ENCODE results near the gene SKP1.
A peak's percentile ranks its signal among the peaks of the same experiment; 100 is the strongest.

Gene SKP1

GRCh38 chr5:134128648-134128995 lies 48.1 kb downstream of the SKP1 start:
- no peak for DNase-seq

GRCh38 chr5:134127988-134128647 lies 48.6 kb downstream of the SKP1 start:
- peak in 2 of 6 experiments; percentile 27 to 41 for DNase-seq

DNA sequence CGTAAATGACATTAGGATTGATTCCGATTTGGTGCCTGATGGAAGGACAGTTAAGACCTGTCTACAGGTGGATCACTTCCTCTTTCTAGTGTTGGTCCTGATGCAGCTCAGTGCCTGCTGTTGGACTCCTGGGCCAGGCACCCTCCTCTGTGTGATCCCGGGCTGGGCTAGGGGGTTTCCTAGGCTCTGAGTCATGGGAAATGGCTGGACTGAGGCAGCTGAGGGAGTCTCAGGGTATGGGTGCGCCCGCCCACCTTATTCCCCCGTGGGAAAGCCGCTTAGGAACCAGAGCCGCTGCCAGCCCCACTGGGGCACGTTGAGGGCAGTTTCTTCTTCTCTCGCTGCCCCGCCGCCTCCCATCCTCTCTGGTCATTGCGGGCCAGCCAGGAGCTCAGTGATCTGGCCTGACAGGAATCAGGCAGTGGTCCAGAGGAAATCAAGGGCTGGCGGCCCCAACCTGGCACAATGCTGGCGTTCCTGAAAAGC lies 49.3 kb downstream of the SKP1 start:
- peak in 3 of 6 experiments; percentile 54 to 65 (median 64) for DNase-seq

DNA sequence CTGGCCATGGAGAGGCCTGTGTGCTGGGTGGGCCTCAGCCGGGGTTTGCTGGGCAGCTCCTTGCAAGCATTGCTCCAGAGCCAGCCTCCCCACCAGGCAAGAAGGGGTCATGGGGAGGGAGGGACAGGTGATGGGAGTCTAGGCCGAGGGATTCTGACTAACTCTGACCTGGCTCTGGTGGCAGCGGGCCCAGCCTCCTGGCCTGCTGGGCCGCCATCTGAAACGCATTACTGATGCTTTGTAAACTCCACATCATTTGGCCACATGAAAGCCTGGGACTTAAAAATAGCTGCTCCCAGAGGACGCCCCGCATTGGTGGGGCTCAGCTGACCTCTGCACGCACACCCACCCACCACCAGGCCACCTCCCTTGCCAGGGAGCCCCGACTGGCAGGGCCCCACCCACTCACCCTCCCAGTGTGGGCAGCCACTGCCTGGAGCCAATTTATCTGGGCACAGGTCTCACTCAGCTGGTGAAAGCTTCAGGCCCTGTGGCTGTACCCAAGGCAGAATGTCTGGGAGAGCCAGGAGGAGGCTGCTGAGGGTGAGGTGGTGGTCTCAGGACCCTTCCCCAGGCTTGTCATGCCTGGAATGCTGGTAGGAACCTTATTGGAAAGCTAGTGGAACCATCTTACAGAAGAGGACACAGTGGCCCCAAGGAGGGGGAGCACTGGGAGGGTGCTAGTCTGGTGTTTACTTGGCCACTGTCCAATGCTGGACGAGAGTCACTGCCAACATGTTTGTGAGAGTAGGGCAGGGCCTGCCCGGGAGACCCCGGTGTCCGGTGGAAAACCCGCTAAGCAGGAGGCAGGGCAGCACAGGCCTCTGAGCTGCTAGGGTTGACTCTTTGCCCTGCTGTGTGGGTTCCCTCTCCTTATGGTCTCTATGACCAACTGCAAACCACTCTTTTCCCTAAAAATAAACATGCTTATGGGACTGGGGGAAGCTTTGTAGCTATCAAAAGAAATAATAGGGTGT lies 51.4 kb downstream of the SKP1 start:
- DNase-seq, result peak in 2 of 6 experiments; percentile 33 to 36

- DNase-seq, result peak; percentile 63 to 71 (median 66)
These were observed 52.3 kb downstream of the SKP1 start for GRCh38 chr5:134124289-134125038.

- no peak for DNase-seq
These were observed 53.4 kb downstream of the SKP1 start for GRCh38 chr5:134123360-134123759.

DNA sequence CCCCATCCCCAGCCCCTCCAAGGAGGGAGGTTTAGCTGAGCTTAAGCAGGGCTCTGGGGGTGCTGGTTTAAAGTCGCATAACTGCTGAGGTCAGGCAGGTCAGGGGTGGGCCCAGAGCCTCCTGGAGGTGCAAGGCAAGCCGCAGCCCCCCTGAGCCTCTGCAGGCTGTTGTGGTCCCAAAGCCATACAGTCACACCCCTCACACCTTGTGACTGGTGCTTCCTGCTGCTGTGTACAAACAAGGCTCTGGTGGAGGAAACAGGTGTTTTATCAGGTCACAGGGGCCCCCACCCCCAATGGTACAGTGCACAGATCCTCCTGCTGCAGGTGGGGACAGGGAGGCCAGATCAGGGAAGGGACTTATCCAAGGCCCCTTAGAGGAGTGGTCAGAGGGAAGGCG lies 54.2 kb downstream of the SKP1 start:
- DNase-seq, result peak; percentile 46 to 62 (median 56)

DNA sequence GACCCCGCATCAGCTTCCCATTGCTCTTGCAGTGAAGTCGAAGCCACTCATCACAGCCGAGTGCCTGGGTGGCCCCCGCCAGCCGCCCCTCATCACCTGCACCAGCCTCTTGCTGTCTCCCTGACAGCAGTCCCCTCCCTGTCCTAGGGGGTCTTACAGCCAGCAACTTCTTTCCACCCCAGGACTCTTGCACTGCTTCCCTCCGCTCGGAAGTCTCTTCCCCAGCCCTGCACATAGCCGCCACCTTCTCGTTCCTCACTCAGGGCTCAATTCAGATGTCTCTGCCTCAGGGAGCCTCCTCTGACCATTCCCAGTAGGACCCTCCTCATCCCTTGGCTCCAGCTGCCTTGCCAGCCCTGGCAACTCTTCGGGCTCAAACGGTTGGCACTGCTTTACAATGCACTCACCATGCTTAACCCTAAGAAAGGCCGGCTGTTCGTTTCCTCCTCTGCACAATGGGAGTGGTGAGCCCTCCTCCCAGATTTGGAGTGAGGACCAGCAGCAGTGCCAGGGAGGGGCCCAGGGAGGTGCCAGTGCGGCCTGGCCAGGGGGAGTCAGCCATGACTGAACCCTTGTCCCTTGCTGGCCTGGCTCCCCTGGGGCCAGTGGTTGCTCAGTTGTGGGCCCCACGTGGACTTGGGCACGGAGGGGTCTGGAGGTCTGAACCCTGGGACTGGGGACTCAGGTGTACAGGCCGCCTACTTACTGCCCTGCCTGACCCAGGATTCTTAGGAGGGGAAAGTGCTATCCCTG lies 56.2 kb downstream of the SKP1 start:
- peak in 1 of 6 experiments; percentile 33 for DNase-seq

DNA sequence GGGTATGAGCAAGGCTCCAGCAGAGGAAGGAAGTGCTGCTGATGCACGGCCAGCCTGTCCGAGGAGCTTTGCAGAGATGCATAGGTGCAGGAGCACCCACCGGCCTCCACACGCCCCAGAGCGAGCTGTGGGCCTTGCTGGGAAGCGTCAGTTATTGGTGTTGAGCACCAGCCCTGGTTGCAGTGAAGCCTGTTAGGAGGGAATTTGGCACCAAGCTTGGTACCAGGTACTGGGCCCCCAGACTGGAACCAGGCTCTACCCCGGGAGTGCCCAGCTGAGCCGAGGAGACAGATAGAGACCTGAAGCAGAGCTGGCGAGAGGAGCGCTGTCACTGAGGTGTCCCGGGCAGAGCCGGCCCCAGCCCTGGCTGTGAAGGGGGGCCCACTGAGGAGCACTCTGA lies 57.0 kb downstream of the SKP1 start:
- peak in 2 of 6 experiments; percentile 27 to 32 for DNase-seq

GRCh38 chr5:134118212-134118835 lies 58.4 kb downstream of the SKP1 start:
- no peak for DNase-seq

DNA sequence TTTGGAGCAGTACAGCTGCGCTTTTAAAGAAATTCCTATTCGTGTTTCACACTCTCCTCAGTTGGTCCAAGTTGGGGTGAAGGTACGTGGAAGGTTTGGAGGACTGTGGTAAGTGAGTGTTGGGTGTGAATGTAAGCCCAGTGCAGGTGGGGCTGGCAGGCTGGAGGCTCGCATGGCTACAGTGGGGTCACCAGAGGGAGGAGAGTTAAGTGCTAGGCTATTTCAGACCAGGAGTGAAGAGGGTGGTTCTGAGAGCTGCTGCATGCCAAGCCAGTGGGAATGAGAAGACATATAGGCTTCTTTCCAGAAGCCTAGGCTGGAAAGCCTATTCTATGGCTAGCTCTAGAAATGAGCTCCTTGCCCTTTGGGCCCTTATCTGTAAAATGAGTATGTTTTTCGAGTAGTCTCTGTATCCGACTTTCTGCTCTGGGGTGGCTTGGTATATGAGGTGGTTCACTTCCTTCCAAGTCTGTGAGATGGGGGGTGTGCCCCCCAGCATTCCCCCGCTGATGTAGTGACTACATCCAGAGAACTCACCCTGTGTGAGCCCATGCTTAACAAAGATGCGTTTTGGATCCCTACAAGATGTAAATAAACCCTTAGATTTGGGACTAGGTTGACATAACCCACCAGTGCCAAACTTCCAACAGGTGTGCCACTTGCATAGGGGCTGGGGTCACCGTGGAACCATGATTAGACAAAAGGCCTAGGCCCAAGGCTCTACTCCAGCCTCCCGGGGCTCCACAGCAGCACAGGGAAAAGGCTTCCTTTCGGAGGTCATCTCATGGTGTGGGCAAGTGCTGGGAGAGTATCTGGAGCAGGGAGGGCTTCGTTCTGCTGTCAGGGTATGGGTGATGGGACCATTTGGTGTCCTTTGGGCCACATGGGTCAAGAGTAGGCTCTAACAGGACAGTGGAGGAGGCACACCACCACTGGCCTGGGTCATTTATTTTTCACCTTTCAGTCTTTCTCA lies 59.7 kb downstream of the SKP1 start:
- peak in 2 of 6 experiments; percentile 32 to 42 for DNase-seq

DNA sequence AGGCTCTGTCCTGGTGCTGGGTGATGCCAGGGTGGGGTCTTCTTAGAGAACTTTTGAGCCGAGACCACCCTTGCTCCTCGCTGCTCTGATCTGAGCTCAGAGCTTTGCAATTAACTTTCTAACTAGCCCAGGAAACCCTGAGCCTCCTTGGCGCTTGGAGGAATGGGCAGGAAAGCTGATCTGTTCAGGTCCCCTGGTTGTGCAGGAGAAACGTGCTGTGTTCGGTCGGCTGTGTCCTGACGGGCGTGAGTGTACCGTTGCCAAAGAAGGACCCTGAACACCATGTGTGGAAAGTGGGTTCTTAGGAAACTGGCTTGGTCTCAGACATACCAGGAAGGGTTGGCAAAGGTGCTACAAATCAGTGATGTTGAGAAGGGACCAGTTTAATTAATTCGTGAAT lies 60.5 kb downstream of the SKP1 start:
- no peak for DNase-seq

GRCh38 chr5:134115806-134116175 lies 61.0 kb downstream of the SKP1 start:
- peak in 1 of 6 experiments; percentile 61 for DNase-seq

- DNase-seq, result peak; percentile 53 to 74 (median 62)
These were observed 61.6 kb downstream of the SKP1 start for GRCh38 chr5:134114886-134115805.

DNA sequence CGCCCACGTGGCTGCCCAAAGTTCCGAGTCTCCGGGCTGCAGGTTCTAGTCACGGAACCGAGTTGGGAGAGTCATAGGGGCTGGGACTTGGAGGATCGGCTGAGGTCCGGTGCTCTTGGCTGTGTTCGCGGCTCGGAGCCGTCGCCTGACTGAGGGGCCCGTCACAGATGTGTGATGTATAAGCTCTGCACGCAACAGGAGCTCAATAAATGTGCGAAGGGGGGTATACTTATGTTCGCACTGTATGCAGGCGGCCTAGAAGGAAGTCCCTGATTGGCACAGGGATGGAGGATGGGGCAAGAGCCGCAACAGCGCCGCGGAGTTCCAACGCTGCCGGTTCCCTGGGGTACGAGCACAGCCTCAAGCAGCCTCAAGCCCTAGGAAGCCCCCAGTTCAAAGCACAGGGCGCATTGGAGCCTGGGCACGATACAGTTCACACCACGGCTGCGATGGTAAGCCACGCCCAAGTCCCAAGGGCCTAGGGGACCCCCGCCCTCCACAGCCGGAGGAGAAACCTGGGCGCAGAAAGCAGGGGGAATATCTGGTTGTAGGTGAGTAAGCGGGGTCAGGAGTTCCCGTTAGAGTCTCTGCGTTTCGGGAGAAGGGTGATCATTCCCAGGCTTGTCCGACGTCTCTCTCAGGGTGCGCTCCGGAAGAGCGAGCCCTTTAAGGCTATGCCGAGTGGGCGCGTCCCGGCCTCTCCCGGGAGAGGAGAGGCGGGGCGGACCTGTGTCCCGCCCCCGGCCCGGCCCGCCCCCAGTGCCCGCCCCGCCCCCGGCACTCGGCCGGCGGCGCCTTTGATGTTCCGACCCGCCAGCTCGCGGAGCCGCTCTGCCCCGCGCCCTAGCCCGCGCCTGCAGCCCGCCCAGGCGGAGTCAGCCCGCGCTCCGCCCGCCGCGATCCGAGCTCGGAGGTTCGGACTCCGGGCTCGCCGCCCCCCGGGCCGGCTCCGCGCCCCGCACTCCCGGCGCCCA lies 62.6 kb downstream of the SKP1 start, which contains the start of gene TCF7:
Gene TCF7 (plus strand): TSS at position 780 of the 974 bp plus-strand sequence. CDS start 226 bp downstream, outside the sequence.
- peak; percentile 81 to 95 (median 86) for DNase-seq

DNA sequence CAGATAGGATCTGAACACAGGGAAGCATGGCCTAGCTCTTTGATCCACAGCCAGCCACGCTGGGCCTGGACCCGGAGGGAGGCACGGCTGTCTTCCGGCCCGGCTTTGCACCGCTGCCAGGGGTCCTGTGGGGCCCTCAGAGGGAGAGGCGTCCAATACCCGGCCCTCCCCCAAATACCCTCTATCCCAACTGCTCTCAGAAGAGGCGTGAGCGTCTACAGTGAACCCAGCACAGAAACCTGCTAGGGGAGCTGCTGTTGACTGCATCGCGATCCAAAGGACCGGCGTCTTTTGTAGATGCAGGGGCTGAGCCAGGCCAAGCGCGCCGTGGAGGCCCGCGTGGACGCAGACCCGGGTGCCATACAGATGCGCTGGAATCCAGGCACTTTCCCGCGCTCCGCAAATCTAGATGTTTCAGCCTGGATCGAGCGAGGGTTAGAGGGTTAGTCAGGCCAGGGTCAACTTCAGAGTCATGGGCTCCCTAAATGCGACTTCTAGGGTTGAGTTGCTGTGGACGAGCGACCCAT lies 63.3 kb downstream of the SKP1 start:
- DNase-seq, result peak in 3 of 6 experiments; percentile 34 to 50 (median 46)

DNA sequence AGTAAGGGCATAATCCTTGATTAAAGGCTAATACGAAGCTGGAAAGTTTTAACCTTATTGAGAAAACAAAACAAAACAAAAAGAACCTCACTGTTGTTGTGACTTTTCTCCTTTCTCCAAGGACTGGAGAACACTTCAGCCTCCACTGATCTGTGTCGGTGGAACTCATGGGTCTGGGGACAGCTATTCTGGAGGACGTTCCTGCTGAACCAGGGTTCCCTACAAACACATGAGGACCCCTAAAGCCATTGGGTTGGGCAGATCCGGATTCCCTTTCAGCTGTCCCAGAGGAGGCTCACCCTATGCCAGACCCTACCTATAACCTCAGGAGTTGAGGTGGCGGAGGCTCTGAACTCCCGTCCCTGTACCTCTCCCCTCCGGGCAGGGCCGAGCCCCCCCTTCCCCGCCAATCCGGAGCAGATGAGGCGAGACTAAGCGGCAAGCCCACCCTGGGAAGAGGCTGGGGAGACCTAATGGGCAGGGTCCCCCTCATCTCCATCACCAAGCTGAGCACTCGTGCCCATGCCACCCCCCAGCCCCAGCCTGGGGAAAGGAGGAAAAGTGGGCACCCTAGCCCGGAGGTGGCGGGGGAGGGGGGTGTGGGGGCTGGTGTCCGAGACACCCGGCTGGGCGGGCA lies 63.9 kb downstream of the SKP1 start:
- DNase-seq, result no peak

All from stimulated activated naive CD4-positive, alpha-beta T cell (primary cell).